Measurements from ENCODE around the gene GPR78.
"Not testable (repeated sequence)": the region's sequence is repeated elsewhere in the genome, so short reads cannot be mapped to it uniquely, and the experiment has no call there.

Gene GPR78

DNA sequence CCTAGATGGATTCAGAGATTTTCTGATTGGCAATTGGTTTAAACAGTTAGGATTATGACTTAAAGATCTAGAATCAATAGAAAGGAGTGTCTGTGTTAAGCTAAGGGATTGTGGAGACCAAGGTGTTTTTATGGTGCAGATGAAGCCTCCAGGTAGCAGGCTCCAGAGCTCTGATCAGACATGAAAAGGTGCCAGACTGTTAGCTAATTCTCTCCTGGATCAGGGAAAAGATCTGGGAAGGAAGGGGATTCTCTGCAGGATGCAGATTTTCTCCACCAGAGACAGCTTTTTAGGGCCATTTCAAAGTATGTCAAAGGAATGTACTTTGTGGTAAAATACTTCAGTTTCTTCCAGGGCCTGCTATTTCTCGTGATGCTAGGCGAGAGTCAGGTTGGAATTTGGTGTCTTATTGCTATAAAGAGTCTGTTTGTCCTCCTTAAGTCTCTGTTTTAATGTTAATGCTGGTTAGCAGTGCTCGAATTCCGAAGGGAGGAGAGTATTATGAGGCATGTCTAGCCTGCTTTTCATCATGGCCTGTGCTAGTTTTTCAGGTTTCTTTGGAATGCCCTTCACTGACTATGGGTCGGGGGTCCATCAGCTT is 12.0 kb upstream of the GPR78 start:
- DNase-seq, result no peak

- DNase-seq, result no peak
Observed at GRCh38 chr4:8570201-8570600, 10.0 kb upstream of the GPR78 start.

DNA sequence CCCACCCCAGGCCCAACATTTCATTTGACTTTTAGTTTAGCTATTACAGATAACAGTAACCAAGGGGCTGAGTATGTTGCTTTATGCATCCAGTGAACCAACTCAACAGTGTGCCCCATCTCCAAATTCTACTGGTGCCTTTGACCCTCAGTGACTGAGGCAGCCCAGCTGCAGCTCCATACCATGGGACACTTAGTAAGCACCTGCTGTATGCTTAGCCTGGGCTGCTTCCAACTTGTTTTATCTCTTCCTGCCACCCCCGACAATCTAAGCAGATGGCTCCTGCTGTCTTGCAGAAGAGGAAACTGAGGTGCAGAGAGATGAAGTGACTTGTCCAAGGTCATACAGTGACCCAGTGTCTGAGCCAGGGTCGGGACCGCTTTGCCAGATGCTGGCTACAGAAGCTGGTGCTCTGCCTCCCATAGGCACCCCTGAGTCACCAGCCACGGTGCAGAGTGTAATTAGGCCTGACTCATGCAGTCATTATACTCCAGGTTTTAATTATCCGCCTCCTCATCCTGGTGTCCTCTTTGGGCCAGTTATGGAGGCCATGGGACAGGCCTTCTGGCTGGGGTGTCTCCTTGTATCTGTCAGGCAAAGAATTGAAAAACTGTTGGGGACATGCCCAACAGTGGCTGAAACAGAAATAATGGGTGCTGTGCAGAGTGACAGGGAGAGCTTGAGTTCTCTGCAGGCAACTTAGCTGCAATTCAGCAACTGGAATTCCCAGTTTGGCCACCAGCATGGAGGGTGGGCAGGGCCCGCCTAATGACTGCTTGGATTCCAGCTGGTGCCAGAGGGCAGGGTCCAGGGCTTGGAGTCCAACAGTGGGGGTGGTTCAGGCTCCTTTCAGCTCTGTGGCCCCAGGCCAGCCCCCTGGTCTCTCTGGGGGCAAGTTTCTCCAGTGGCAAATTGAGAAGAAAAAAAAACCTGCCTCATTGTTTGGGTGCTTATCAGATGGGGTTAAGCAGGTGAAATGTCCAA is 8.2 kb upstream of the GPR78 start:
- no peak for DNase-seq

GRCh38 chr4:8573266-8573665 is 6.9 kb upstream of the GPR78 start:
- no peak for DNase-seq

DNA sequence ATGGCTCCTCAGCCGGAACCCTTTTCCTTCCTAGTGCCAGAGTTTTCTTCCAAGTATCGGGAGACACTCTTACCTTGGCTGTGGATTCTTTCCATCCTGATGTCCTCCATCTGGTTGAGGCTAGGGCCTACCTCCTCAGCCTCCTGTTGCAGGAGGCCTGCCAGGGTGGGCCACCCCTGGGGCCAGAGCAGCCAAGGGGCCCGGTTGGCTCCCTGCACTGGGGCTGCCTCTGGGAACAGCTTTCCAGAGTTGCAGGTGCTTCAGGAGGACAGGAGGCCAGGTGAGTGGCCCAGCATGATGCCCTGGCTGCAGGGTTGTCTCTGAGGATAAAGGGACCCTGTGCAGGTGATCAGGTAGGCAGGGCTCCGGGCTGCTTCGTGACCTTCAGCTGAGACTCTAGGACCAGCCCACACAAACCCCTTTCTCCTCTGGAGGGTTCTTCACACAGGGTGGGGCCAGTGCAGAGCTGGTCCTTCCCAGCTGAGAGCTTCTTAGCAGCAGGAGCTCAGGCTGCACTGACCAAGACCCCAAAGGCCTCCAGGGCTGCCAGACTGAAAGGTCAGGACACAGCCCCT is 5.3 kb upstream of the GPR78 start:
- DNase-seq, result no peak

- no peak for DNase-seq
Observed at GRCh38 chr4:8575457-8575856, 4.7 kb upstream of the GPR78 start.

- DNase-seq, result not testable (repeated sequence)
Observed at GRCh38 chr4:8576591-8576990, 3.6 kb upstream of the GPR78 start.

DNA sequence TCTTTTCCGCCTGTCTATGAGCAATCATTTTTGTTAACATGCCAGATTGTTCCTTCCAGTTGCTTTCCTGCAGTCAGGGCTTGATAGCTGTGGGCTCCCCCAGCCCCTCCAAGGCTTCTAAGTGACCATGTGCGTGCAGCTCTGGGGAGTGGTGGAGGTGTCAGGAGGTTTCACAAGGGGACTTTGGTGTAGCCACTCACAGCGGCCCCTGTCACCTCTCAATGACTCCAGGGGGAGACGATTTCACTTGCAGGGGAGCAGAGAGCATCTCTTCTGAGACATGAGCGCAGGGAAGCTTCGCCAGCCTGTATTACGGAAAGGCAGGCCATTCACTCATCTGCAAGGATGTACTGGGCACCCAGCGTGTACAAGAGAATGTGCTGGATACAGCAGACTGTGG is 3.1 kb upstream of the GPR78 start:
- no peak for DNase-seq

DNA sequence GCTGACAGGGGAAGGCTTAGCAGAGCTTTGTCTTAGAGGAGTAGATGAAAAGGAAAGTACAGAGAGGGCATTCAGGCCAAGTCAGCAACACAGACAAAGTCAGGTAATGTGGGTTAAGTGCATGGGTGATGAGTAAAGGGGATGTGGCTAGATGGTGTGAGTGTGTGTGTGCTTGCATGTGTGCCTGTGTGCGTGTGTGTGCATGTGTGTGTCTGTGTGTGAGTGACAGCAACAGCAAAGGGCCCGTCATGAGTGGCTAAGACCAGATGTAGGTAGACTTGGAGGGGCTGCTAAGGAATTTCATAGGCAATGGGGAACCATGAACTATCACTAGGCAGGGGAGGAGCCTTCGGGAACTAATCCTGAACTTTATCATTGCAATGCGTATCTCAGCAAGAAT is 2.2 kb upstream of the GPR78 start:
- DNase-seq, result no peak

- no peak for DNase-seq
Observed at GRCh38 chr4:8578717-8579116, 1.5 kb upstream of the GPR78 start.

DNA sequence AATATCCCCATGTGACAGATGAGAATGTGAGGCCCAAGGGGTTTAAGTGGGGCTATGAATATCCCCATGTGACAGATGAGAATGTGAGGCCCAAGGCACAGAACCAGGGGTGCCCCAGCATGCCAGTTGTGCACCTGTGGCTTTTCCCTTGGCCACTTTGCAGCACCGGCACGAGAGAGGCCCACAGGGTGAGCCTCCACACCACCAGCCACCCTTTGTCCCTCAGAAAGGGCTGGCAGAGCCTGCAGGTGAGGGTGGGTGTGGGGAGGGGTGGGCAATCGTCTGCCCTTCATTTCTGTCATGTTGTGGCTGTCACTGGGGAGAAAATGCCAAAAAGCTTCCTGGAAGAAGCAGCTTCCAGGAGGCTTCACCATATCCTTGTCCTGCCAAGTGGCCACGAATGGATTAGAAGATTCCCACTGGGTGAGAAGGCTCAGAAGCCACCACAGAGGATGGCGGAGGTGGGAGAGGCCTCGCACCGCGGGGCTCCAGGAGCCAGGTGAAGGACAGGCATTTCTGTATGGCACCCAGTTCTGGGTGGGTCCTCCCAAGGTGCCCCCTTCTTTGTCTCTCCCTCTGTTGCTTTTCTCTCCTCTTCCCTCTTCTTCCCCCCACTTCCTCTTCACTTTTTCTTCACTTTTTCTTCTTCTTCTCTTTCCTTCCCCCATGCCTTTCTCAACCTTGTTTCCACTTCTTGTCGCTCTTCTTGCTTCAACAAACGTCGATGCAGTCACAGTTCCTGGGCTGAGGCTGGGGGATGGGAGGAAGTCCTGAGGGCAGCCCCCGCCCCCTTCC is 469 bp upstream of the GPR78 start:
- no peak for DNase-seq

DNA sequence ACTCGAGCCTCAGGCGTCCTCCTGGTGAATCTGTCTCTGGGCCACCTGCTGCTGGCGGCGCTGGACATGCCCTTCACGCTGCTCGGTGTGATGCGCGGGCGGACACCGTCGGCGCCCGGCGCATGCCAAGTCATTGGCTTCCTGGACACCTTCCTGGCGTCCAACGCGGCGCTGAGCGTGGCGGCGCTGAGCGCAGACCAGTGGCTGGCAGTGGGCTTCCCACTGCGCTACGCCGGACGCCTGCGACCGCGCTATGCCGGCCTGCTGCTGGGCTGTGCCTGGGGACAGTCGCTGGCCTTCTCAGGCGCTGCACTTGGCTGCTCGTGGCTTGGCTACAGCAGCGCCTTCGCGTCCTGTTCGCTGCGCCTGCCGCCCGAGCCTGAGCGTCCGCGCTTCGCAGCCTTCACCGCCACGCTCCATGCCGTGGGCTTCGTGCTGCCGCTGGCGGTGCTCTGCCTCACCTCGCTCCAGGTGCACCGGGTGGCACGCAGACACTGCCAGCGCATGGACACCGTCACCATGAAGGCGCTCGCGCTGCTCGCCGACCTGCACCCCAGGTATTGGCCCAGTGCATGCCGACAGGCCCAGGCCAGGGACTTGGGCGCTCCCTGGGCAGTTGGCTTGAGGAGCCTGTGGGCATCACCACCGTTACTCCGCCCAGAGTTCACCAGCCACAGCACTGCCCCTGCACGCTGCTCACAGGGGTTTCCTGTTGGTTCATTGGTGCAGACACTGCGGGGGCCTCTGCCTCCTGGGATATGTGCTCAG is 1.1 kb downstream of the GPR78 start:
- DNase-seq, result no peak

DNA sequence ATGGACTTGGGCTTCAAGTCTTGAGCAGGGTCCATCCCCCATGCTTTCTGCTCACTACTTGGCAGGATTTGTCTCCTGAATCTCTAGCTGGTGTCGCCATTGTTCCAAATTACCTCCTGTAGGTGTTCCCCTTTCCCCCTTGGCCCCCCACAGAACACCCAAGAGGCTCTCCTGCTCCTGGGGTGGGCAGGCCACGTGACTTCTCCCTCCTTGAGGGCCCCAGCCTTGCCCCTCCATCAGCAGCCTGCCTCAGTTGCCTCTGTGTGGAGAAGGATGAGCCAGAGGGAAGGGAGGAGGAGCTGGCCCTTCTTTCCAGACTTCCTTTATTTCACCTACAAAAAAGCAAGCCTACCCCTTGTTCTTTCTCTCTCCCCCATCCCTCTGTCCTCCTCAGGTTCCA is 1.8 kb downstream of the GPR78 start:
- DNase-seq, result no peak

GRCh38 chr4:8582436-8582835 is 2.2 kb downstream of the GPR78 start:
- DNase-seq, result no peak

- no peak for DNase-seq
Observed at GRCh38 chr4:8582941-8583654, 2.9 kb downstream of the GPR78 start.

DNA sequence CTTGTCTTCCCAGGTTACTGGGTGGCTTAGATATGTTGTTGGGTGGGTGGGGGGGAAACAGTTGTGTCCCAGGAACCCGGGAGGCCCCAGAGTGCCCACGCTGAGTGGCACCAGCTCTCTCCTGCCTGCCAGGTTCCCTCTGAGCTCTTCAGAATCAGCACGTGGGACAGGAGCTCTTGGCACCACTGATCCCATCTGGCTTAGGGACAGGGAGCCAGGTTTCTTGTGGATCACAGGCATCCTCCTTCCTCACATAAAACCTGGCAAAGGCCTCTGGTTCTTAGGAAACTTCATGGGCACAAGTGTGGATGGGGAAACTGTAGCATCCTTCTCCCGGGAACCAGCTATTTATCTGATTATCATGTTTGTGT is 3.4 kb downstream of the GPR78 start:
- DNase-seq, result no peak

DNA sequence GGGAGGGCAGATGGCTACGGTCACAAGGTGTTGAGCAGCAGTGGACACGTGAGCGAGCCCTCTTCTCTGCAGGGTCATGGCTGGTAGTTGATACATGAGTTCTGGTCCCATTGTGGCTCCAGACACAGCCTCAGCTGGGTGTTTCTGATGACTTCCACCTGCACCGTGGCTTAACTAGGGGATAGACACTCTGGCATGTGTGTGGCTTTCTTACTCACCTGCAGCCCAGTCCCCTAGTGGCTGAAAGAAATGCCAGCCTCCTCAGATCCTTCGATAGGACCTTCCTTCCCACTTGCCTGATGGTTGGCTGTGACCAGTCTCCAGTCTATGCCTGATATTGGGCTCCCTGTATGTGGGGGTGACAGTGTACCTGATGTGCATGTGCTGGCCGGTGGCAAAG is 5.0 kb downstream of the GPR78 start:
- DNase-seq, result peak; percentile 48

GRCh38 chr4:8585721-8586212 is 5.6 kb downstream of the GPR78 start:
- DNase-seq, result no peak

DNA sequence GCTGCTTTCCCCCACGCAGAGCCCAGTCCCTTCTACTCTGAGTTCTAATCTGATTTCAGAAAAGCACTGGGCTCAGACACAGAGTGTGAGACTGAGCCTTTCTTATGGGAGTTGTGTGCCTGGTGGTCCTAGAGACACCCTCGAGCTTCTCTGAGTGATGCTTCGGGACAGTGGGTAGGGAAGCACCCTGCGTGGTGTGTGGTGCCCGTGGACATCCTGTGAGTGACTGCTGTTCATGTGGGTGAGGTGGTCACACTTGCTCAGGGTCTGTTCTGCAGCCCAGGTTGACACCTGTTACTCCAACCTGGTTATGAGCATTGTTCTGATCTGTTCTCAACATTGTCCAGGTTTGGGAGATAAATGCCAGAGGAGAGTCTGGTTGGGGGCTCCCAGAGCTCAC is 6.1 kb downstream of the GPR78 start:
- no peak for DNase-seq

GRCh38 chr4:8586671-8587468 is 6.7 kb downstream of the GPR78 start:
- DNase-seq, result peak; percentile 43
